Neural cell (in vitro differentiated cells): ENCODE results near the gene VEZF1.

Experiments used
- CTCF ChIP-seq: fragments of 450-650 bp; IDR thresholded peaks from 2 replicates; pipeline ENCODE4 v1.5.1; 2014; ENCODE audit warnings: antibody characterized with exemption, mild to moderate bottlenecking, moderate library complexity; ENCODE audit not compliant: poor library complexity, severe bottlenecking
- EZH2 ChIP-seq: fragments of 200-600, 300-800 bp; shearing (Covaris generic), sonication (generic); IDR thresholded peaks from 2 replicates; pipeline ENCODE4 v1.6.1; 2014; ENCODE audit warnings: antibody characterized with exemption, low read length, borderline replicate concordance, mild to moderate bottlenecking; ENCODE audit not compliant: insufficient read depth, poor library complexity, severe bottlenecking
- POLR2AphosphoS5 ChIP-seq: IDR thresholded peaks from 2 replicates; pipeline ENCODE4 v1.6.1; 2012
- RAD21 ChIP-seq: fragments of 450-650 bp; conservative IDR thresholded peaks from 2 replicates; pipeline ENCODE4 v1.6.1; 2014; ENCODE audit warnings: antibody characterized with exemption, mild to moderate bottlenecking, moderate library complexity
- SMC3 ChIP-seq: fragments of 450-650 bp; conservative IDR thresholded peaks from 2 replicates; pipeline ENCODE4 v1.6.1; 2014; ENCODE audit warnings: antibody characterized with exemption, mild to moderate bottlenecking, moderate library complexity; ENCODE audit not compliant: poor library complexity
- TF ChIP-seq, protein P1 (sequence below): IDR thresholded peaks from 2 replicates; pipeline ENCODE4 v1.6.1; 2012; ENCODE audit warnings: borderline replicate concordance

GRCh38 chr17:58020401-58020800, 32.3 kb upstream of the VEZF1 start:
- TF ChIP-seq RAD21, result no peak
- TF ChIP-seq POLR2AphosphoS5, result no peak
- no peak for TF ChIP-seq CTCF
- TF ChIP-seq SMC3, result no peak
- TF ChIP-seq, protein P1, sequence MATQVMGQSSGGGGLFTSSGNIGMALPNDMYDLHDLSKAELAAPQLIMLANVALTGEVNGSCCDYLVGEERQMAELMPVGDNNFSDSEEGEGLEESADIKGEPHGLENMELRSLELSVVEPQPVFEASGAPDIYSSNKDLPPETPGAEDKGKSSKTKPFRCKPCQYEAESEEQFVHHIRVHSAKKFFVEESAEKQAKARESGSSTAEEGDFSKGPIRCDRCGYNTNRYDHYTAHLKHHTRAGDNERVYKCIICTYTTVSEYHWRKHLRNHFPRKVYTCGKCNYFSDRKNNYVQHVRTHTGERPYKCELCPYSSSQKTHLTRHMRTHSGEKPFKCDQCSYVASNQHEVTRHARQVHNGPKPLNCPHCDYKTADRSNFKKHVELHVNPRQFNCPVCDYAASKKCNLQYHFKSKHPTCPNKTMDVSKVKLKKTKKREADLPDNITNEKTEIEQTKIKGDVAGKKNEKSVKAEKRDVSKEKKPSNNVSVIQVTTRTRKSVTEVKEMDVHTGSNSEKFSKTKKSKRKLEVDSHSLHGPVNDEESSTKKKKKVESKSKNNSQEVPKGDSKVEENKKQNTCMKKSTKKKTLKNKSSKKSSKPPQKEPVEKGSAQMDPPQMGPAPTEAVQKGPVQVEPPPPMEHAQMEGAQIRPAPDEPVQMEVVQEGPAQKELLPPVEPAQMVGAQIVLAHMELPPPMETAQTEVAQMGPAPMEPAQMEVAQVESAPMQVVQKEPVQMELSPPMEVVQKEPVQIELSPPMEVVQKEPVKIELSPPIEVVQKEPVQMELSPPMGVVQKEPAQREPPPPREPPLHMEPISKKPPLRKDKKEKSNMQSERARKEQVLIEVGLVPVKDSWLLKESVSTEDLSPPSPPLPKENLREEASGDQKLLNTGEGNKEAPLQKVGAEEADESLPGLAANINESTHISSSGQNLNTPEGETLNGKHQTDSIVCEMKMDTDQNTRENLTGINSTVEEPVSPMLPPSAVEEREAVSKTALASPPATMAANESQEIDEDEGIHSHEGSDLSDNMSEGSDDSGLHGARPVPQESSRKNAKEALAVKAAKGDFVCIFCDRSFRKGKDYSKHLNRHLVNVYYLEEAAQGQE, result no peak
- no peak for TF ChIP-seq EZH2
